Ishikawa (cell line): ENCODE data around the gene C3orf62.

Experiments used
- CEBPB ChIP-seq: IDR thresholded peaks from 2 replicates; pipeline ENCODE4 v1.6.1; 2012
- CREB1 ChIP-seq: IDR thresholded peaks from 2 replicates; pipeline ENCODE4 v1.6.1; 2012; ENCODE audit warnings: low read depth
- EGR1 ChIP-seq: IDR thresholded peaks from 2 replicates; pipeline ENCODE4 v1.6.1; 2012
- EP300 ChIP-seq: IDR thresholded peaks from 2 replicates; pipeline ENCODE4 v1.6.1; 2012; ENCODE audit warnings: borderline replicate concordance
- FOXM1 ChIP-seq: IDR thresholded peaks from 2 replicates; pipeline ENCODE4 v1.6.1; 2012; ENCODE audit warnings: low read depth, borderline replicate concordance
- NFIC ChIP-seq: IDR thresholded peaks from 2 replicates; pipeline ENCODE4 v1.6.1; 2012
- RAD21 ChIP-seq: IDR thresholded peaks from 2 replicates; pipeline ENCODE4 v1.6.1; 2012; ENCODE audit warnings: low read depth
- REST ChIP-seq: IDR thresholded peaks from 2 replicates; pipeline ENCODE4 v1.6.1; 2012; ENCODE audit warnings: low read depth, mild to moderate bottlenecking
- TAF1 ChIP-seq: IDR thresholded peaks from 2 replicates; pipeline ENCODE4 v1.6.1; 2012; ENCODE audit warnings: low read depth, mild to moderate bottlenecking
- TCF12 ChIP-seq: IDR thresholded peaks from 2 replicates; pipeline ENCODE4 v1.6.1; 2012; ENCODE audit warnings: low read depth
- TEAD4 ChIP-seq: IDR thresholded peaks from 2 replicates; pipeline ENCODE4 v1.6.1; 2012
- YY1 ChIP-seq: IDR thresholded peaks from 2 replicates; pipeline ENCODE4 v1.6.1; 2012; ENCODE audit warnings: low read depth
- ZBTB7A ChIP-seq: IDR thresholded peaks from 2 replicates; pipeline ENCODE4 v1.6.1; 2012; ENCODE audit warnings: low read depth
- TF ChIP-seq, protein P1 (sequence below): IDR thresholded peaks from 2 replicates; pipeline ENCODE4 v1.6.1; 2012
- TF ChIP-seq, protein P2 (sequence below): IDR thresholded peaks from 2 replicates; pipeline ENCODE4 v1.6.1; 2012

Gene C3orf62

GRCh38 chr3:49311283-49311682 lies 34.3 kb upstream of the C3orf62 start:
- TF ChIP-seq, protein P1, sequence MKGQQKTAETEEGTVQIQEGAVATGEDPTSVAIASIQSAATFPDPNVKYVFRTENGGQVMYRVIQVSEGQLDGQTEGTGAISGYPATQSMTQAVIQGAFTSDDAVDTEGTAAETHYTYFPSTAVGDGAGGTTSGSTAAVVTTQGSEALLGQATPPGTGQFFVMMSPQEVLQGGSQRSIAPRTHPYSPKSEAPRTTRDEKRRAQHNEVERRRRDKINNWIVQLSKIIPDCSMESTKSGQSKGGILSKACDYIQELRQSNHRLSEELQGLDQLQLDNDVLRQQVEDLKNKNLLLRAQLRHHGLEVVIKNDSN: no peak
- no peak for TF ChIP-seq EP300
- TF ChIP-seq ZBTB7A: no peak
- TF ChIP-seq YY1: no peak
- TF ChIP-seq, protein P2, sequence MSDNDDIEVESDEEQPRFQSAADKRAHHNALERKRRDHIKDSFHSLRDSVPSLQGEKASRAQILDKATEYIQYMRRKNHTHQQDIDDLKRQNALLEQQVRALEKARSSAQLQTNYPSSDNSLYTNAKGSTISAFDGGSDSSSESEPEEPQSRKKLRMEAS: no peak
- no peak for TF ChIP-seq EGR1
- no peak for TF ChIP-seq RAD21
- no peak for TF ChIP-seq TAF1
- no peak for TF ChIP-seq REST
- no peak for TF ChIP-seq CEBPB
- TF ChIP-seq CREB1: no peak

GRCh38 chr3:49310677-49311076 lies 33.6 kb upstream of the C3orf62 start:
- no peak for TF ChIP-seq TCF12
- TF ChIP-seq ZBTB7A: no peak
- TF ChIP-seq EGR1: no peak
- TF ChIP-seq, protein P2: no peak
- TF ChIP-seq RAD21: no peak
- TF ChIP-seq TEAD4: no peak
- TF ChIP-seq TAF1: no peak

GRCh38 chr3:49305608-49306007 lies 28.6 kb upstream of the C3orf62 start:
- TF ChIP-seq ZBTB7A: no peak
- no peak for TF ChIP-seq CREB1
- TF ChIP-seq, protein P2: no peak
- TF ChIP-seq FOXM1: no peak
- TF ChIP-seq, protein P1: no peak

GRCh38 chr3:49302613-49303012 lies 25.6 kb upstream of the C3orf62 start:
- no peak for TF ChIP-seq NFIC
- no peak for TF ChIP-seq TAF1
- no peak for TF ChIP-seq TCF12
- TF ChIP-seq REST: no peak
- no peak for TF ChIP-seq RAD21
- no peak for TF ChIP-seq CEBPB
- no peak for TF ChIP-seq TEAD4
- TF ChIP-seq FOXM1: no peak
- no peak for TF ChIP-seq ZBTB7A

- TF ChIP-seq TAF1 (no peak), TCF12 (no peak), FOXM1 (no peak), NFIC (no peak), RAD21 (no peak), EGR1 (no peak), CEBPB (no peak), REST (no peak), EP300 (no peak)
Observed at GRCh38 chr3:49300595-49300994, 23.6 kb upstream of the C3orf62 start.
